C4-2B (cell line): ENCODE data around the gene LNPK.

Source experiments
- CTCF ChIP-seq: fragments of 450-650 bp; conservative IDR thresholded peaks from 2 replicates; pipeline ENCODE4 v1.5.1; 2017; ENCODE audit warnings: mild to moderate bottlenecking
- ZFX ChIP-seq: fragments of 450-650 bp; IDR thresholded peaks from 2 replicates; pipeline ENCODE4 v1.6.1; 2017

GRCh38 chr2:175889701-175890302, 112.3 kb downstream of the LNPK start:
- TF ChIP-seq ZFX (no peak), CTCF (no peak)
